Measurements from ENCODE around the gene KIF1A.

Gene KIF1A

DNA sequence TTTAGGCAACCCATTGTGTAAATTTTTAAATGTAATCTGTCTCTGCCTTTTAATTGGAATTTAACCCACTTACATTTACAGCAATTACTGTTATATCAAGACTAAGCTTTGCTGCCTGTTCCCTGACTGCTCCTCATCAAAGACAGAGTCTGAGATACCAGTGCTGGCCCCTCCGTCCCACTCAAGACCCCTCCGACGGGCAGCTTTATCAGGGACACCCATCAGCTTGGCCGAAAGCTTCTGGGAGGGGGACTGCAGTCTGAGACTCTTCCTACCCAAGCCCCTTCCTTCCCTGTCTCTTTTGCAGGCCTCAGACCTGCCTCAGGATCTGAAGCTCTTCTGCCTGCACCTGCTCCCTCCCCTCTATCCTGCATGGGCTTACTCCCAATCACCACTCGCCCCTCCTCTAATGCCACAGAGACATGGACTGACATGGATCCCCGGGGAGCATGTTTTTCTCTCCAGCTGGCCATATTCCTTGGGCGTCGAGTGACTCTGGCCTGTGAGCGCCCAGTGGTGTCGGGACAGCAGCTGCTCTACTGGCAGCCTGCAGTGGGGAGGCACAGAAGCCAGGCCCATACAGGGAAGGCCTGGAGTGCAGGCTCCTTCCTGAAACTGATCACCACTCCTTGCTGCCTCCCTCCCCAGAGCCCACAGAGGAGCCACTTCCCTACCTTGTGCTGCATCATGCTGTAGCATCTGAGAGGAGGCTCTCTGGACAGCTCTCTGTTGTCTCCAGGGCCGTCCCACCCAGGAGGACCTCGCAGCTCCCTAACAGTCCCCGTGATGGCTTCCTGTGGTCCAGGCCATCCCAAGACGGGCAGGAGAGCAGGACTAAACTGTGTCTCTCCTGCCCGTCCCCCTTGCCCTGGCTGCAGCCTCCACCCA is 3.7 kb upstream of the KIF1A start:
- TF ChIP-seq, protein P1, sequence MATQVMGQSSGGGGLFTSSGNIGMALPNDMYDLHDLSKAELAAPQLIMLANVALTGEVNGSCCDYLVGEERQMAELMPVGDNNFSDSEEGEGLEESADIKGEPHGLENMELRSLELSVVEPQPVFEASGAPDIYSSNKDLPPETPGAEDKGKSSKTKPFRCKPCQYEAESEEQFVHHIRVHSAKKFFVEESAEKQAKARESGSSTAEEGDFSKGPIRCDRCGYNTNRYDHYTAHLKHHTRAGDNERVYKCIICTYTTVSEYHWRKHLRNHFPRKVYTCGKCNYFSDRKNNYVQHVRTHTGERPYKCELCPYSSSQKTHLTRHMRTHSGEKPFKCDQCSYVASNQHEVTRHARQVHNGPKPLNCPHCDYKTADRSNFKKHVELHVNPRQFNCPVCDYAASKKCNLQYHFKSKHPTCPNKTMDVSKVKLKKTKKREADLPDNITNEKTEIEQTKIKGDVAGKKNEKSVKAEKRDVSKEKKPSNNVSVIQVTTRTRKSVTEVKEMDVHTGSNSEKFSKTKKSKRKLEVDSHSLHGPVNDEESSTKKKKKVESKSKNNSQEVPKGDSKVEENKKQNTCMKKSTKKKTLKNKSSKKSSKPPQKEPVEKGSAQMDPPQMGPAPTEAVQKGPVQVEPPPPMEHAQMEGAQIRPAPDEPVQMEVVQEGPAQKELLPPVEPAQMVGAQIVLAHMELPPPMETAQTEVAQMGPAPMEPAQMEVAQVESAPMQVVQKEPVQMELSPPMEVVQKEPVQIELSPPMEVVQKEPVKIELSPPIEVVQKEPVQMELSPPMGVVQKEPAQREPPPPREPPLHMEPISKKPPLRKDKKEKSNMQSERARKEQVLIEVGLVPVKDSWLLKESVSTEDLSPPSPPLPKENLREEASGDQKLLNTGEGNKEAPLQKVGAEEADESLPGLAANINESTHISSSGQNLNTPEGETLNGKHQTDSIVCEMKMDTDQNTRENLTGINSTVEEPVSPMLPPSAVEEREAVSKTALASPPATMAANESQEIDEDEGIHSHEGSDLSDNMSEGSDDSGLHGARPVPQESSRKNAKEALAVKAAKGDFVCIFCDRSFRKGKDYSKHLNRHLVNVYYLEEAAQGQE (IDR thresholded peaks at IDR 0.05; ENCODE audit: insufficient read depth in 1 of 2, low read depth in 2 of 2, low read length in 2 of 2) = no peak
- TF ChIP-seq SIN3A (IDR thresholded peaks at IDR 0.05; ENCODE audit: borderline replicate concordance, insufficient read depth, low read length) (no peak), FOXP2 (optimal IDR thresholded peaks at IDR 0.05; ENCODE audit: borderline replicate concordance, extremely low read depth, extremely low read length, insufficient read depth) (no peak), TAF1 (IDR thresholded peaks at IDR 0.05; ENCODE audit: borderline replicate concordance, insufficient read depth, low read length) (no peak), POLR2AphosphoS5 (IDR thresholded peaks at IDR 0.05; ENCODE audit: low read depth, low read length) (no peak)

DNA sequence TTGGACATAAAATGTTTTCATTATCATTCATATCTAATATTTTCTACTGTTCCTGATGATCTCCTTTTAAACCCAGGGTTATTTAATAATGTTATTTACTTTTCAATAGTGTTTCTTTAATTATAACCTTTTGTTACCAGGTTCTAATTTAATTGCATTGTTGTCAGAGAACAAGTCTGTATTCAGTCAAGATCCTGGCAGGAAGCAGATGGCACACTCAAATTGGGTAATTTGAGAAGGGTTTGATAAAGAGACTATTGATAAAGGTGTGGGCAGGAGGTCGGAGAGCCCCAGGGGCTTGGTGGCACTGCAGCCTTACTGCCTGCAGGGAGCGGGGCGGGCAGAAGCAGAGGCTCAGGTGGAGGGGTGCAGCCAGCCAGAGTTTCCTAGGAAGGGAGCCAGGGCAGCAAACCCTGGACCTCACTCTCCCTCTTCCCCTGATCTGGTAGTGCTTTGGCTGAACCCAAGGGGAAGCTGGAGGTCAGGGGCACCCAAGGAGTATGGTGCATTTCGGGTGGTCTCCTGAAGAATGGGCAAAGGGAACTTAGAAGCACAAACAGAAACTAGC is 2.3 kb upstream of the KIF1A start:
- TF ChIP-seq SIN3A (IDR thresholded peaks at IDR 0.05; ENCODE audit: borderline replicate concordance, insufficient read depth, low read length) (no peak), FOXP2 (optimal IDR thresholded peaks at IDR 0.05; ENCODE audit: borderline replicate concordance, extremely low read depth, extremely low read length, insufficient read depth) (no peak), POLR2AphosphoS5 (IDR thresholded peaks at IDR 0.05; ENCODE audit: low read depth, low read length) (no peak), TAF1 (IDR thresholded peaks at IDR 0.05; ENCODE audit: borderline replicate concordance, insufficient read depth, low read length) (no peak)
- TF ChIP-seq, protein P1 (IDR thresholded peaks at IDR 0.05; ENCODE audit: insufficient read depth in 1 of 2, low read depth in 2 of 2, low read length in 2 of 2) = no peak

DNA sequence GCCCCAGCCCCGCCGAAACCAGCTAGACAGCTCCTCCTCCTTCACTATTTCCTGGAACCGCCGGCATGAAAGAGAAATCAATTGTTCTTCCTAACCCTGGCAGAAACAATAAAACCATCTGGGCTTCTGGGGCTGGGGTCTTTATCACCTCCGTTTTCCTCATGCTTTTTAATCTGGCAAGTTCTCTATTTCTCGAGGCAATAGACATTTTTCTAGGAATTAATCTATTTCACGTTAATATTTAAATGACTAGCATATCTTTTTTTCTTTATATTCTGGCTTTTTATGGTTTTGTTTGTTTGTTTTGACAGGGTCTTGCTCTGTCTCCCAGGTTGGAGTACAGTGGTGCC is 1.4 kb upstream of the KIF1A start:
- TF ChIP-seq, protein P1 (IDR thresholded peaks at IDR 0.05; ENCODE audit: insufficient read depth in 1 of 2, low read depth in 2 of 2, low read length in 2 of 2) = no peak
- TF ChIP-seq POLR2AphosphoS5 (IDR thresholded peaks at IDR 0.05; ENCODE audit: low read depth, low read length) (no peak), TAF1 (IDR thresholded peaks at IDR 0.05; ENCODE audit: borderline replicate concordance, insufficient read depth, low read length) (no peak), SIN3A (IDR thresholded peaks at IDR 0.05; ENCODE audit: borderline replicate concordance, insufficient read depth, low read length) (no peak), FOXP2 (optimal IDR thresholded peaks at IDR 0.05; ENCODE audit: borderline replicate concordance, extremely low read depth, extremely low read length, insufficient read depth) (no peak)

DNA sequence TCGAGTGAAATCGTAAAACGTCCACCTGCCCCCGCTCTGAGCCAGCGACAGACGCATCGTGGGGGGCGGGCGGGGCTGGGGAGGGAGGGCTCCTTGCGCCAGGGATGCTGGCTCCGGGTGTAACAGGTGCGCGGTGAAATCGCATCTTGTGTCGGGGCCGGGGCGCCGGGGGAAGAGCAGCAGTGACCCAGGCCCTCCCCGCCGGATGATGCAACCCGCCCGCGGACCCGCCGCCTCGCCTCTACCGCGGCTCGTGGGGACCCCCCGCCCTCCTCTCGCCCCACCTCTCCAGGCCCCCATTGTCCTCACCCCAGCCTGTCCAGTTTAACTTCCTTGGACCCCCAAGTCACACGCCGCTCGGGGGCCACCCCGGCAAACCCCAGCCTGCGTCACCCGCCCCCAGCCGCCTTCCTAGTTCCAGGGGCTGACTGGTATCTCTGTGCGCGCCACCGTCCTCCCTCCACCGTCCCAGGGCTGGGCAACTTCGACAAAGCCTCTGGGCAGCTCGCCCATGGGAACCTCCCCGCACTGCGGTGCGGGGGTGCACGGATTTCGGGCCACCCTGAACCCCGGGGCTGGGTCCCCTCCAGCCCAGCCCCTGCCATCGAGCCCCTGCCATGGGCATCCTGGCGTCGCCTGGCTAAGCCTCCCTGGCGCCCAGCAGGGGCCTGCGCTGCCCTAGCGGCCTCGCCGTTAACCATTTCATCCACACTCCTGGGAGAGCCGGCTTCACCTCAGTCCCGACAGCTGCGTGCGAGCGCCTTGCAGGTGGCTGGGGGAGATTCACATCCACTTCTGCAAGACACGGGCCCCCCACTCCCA is 799 bp upstream of the KIF1A start:
- TF ChIP-seq TAF1 (IDR thresholded peaks at IDR 0.05; ENCODE audit: borderline replicate concordance, insufficient read depth, low read length) (no peak), POLR2AphosphoS5 (IDR thresholded peaks at IDR 0.05; ENCODE audit: low read depth, low read length) (no peak), FOXP2 (optimal IDR thresholded peaks at IDR 0.05; ENCODE audit: borderline replicate concordance, extremely low read depth, extremely low read length, insufficient read depth) (no peak), SIN3A (IDR thresholded peaks at IDR 0.05; ENCODE audit: borderline replicate concordance, insufficient read depth, low read length) (no peak)
- TF ChIP-seq, protein P1 (IDR thresholded peaks at IDR 0.05; ENCODE audit: insufficient read depth in 1 of 2, low read depth in 2 of 2, low read length in 2 of 2) = no peak
